Activated CD4-positive, alpha-beta memory T cell treated with anti-CD3 and anti-CD28 coated beads, Interleukin-2, amount 10 ng/mL, durations not matched to agents 7 days and 5 days (primary cell): Measurements from ENCODE around the gene LYL1. TPM values are rescaled to one million over a fixed set of nuclear protein-coding genes. Genes with fewer than 3 reads are reported as not detected.
"Not testable (repeated sequence)": the region's sequence is repeated elsewhere in the genome, so short reads cannot be mapped to it uniquely, and the experiment has no call there.

Experiments
- CTCF ChIA-PET: fragments of 350-600 bp; sonication (Branson Sonifier 250); formaldehyde crosslinking; loops from one replicate; lab custom pipeline; 2021; ENCODE audit warnings: antibody characterized with exemption, inconsistent platforms; lab: Charles Lee
- POLR2A ChIA-PET: fragments of 350-600 bp; sonication (Branson Sonifier 250); formaldehyde crosslinking; loops from one replicate; lab custom pipeline; 2021; ENCODE audit warnings: antibody characterized with exemption; lab: Charles Lee
- DNase-seq: peaks from one replicate; pipeline ENCODE4 v3.0.0-alpha.2; 2020
- H3K27ac Mint-ChIP-seq: one replicate; pipeline ENCODE4 v1.8.0; 2021; ENCODE audit warnings: mild to moderate bottlenecking, mixed read lengths
- H3K27me3 Mint-ChIP-seq: one replicate; pipeline ENCODE4 v1.8.0; 2021; ENCODE audit warnings: mixed read lengths
- H3K36me3 Mint-ChIP-seq: one replicate; pipeline ENCODE4 v1.8.0; 2021; ENCODE audit warnings: low read depth, mixed read lengths
- H3K4me1 Mint-ChIP-seq: one replicate; pipeline ENCODE4 v1.8.0; 2021; ENCODE audit warnings: mixed read lengths
- H3K4me3 Mint-ChIP-seq: one replicate; pipeline ENCODE4 v1.8.0; 2021; ENCODE audit warnings: mild to moderate bottlenecking, mixed read lengths
- H3K9me3 Mint-ChIP-seq: one replicate; pipeline ENCODE4 v1.8.0; 2021; ENCODE audit warnings: mixed read lengths
- total RNA-seq, 2 experiments: library from RNA; stranded (reverse); gene quantifications; one replicate each; pipeline ENCODE4 v1.2.3, GENCODE V29; 2021

The LYL1 gene
- 1 to 10 TPM; 5.7 to 6.2 TPM for total RNA-seq

GRCh38 chr19:13102666-13103580 is at the start of gene LYL1:
LYL1 (minus strand) TSS chr19:13102858; CDS start chr19:13101171, 1,687 bp downstream.
- peak; percentile 41 for DNase-seq
- ChIA-PET POLR2A (interaction anchor here (1.0 to 2.8 kb wide), 2 partner anchors 49 to 50 kb away, joined by 5 to 21 read pairs; no protein-coding TSS in a partner anchor), CTCF (interaction anchor here (1.3 to 1.5 kb wide), 2 partner anchors 9 to 89 kb away, joined by 3 to 6 read pairs; no protein-coding TSS in a partner anchor)
- peaks cover 4% of the 10 kb centered on the region for H3K9me3 Mint-ChIP-seq
- H3K27me3 Mint-ChIP-seq: peaks cover 7% of the 10 kb centered on the region
- H3K36me3 Mint-ChIP-seq: peaks cover 15% of the 10 kb centered on the region
- no peak within 1 kb of the TSS for H3K27ac Mint-ChIP-seq
- H3K4me1 Mint-ChIP-seq: peaks cover 55% of the 10 kb centered on the region
- H3K4me3 Mint-ChIP-seq: peak within 1 kb of the TSS; percentile 64

- Mint-ChIP-seq H3K27me3 (no peaks in the 10 kb centered on the region), H3K27ac (peak overlapping the region; percentile 99), H3K4me1 (peaks cover 33% of the 10 kb centered on the region), H3K4me3 (peak overlapping the region; percentile 95), H3K36me3 (peaks cover 42% of the 10 kb centered on the region), H3K9me3 (no peaks in the 10 kb centered on the region)
- ChIA-PET POLR2A (interaction anchor here (0.7 to 5.0 kb wide), 32 partner anchors 13 to 685 kb away, joined by 3 to 335 read pairs (median 6); partner anchors contain the start of genes CALR, LYL1, NACC1 and TRMT1), CTCF (interaction anchor here (0.8 to 2.0 kb wide), 8 partner anchors 12 to 61 kb away, joined by 3 to 21 read pairs (median 8); partner anchors contain the start of gene NACC1)
- DNase-seq: peak; percentile 97
These were observed 49.1 kb upstream of the LYL1 start for GRCh38 chr19:13151605-13152355.

- H3K9me3 Mint-ChIP-seq: no peaks in the 10 kb centered on the region
- H3K27me3 Mint-ChIP-seq: no peaks in the 10 kb centered on the region
- peak; percentile 39 for DNase-seq
- peak overlapping the region; percentile 95 for H3K4me3 Mint-ChIP-seq
- ChIA-PET POLR2A (interaction anchor here (1.0 to 5.0 kb wide), 8 partner anchors 14 to 65 kb away, joined by 3 to 335 read pairs (median 12); partner anchors contain the start of gene NACC1), CTCF (interaction anchor here (1.1 to 2.3 kb wide), 6 partner anchors 17 to 126 kb away, joined by 3 to 13 read pairs (median 8); partner anchors contain the start of gene NACC1)
- H3K36me3 Mint-ChIP-seq: peaks cover 42% of the 10 kb centered on the region
- H3K27ac Mint-ChIP-seq: peak overlapping the region; percentile 99
- peaks cover 26% of the 10 kb centered on the region for H3K4me1 Mint-ChIP-seq
These were observed 48.4 kb upstream of the LYL1 start for GRCh38 chr19:13150931-13151604.

GRCh38 chr19:13150187-13150930 is 47.7 kb upstream of the LYL1 start, which contains the start of the genes IER2 and STX10:
IER2 (plus strand) TSS chr19:13150411; CDS start chr19:13153187, 2,776 bp downstream.
STX10 (minus strand) TSS chr19:13150375; CDS start chr19:13150173, 202 bp downstream.
- Mint-ChIP-seq H3K36me3 (peaks cover 38% of the 10 kb centered on the region), H3K27ac (peak within 1 kb of the TSS; percentile 99)

GRCh38 chr19:13149628-13150186 is 47.0 kb upstream of the LYL1 start:
- POLR2A ChIA-PET: interaction anchor here (1.0 to 5.0 kb wide), 10 partner anchors 13 to 66 kb away, joined by 3 to 335 read pairs (median 8); partner anchors contain the start of gene NACC1
- Mint-ChIP-seq H3K36me3 (peaks cover 32% of the 10 kb centered on the region), H3K9me3 (no peaks in the 10 kb centered on the region), H3K27me3 (no peaks in the 10 kb centered on the region), H3K4me3 (peak overlapping the region; percentile 95), H3K27ac (peak overlapping the region; percentile 99), H3K4me1 (peaks cover 24% of the 10 kb centered on the region)
- DNase-seq: peak; percentile 52
- CTCF ChIA-PET: interaction anchor here (0.9 to 2.3 kb wide), 11 partner anchors 18 to 184 kb away, joined by 3 to 13 read pairs (median 4); partner anchors contain the start of gene NACC1

More at GRCh38 chr19:13150187-13150930, 47.7 kb upstream of the LYL1 start, which contains the start of the genes IER2 and STX10:
- peak; percentile 94 for DNase-seq
- ChIA-PET CTCF (interaction anchor here (1.1 to 2.3 kb wide), 10 partner anchors 18 to 185 kb away, joined by 3 to 13 read pairs (median 4); partner anchors contain the start of gene NACC1), POLR2A (interaction anchor here (1.0 to 5.0 kb wide), 10 partner anchors 14 to 65 kb away, joined by 3 to 335 read pairs (median 8); partner anchors contain the start of gene NACC1)
- Mint-ChIP-seq H3K27me3 (no peaks in the 10 kb centered on the region), H3K9me3 (no peaks in the 10 kb centered on the region), H3K4me3 (peak within 1 kb of the TSS; percentile 95), H3K4me1 (peaks cover 24% of the 10 kb centered on the region)

- DNase-seq: peak; percentile 27
- CTCF ChIA-PET: interaction anchor here (0.6 to 2.3 kb wide), 10 partner anchors 19 to 184 kb away, joined by 3 to 12 read pairs (median 4); no protein-coding TSS in a partner anchor
These were observed 46.5 kb upstream of the LYL1 start for GRCh38 chr19:13149173-13149627.

GRCh38 chr19:13146763-13147563 is 44.3 kb upstream of the LYL1 start:
- H3K27ac Mint-ChIP-seq: no peak overlapping the region
- H3K9me3 Mint-ChIP-seq: no peaks in the 10 kb centered on the region
- ChIA-PET POLR2A (interaction anchor here (2.3 kb wide), 1 partner anchor 11 kb away, joined by 8 read pairs; no protein-coding TSS in a partner anchor), CTCF (no interaction called here)
- H3K4me3 Mint-ChIP-seq: no peak overlapping the region
- H3K36me3 Mint-ChIP-seq: peaks cover 16% of the 10 kb centered on the region
- peaks cover 21% of the 10 kb centered on the region for H3K4me1 Mint-ChIP-seq
- no peaks in the 10 kb centered on the region for H3K27me3 Mint-ChIP-seq
- DNase-seq: no peak

More at GRCh38 chr19:13149173-13149627, 46.5 kb upstream of the LYL1 start:
- not testable (repeated sequence) for H3K27me3 Mint-ChIP-seq, H3K9me3 Mint-ChIP-seq
- H3K4me3 Mint-ChIP-seq: peak overlapping the region; percentile 95
- POLR2A ChIA-PET: interaction anchor here (1.4 to 5.0 kb wide), 7 partner anchors 13 to 44 kb away, joined by 3 to 335 read pairs (median 10); partner anchors contain the start of gene NACC1
- H3K36me3 Mint-ChIP-seq: peaks cover 27% of the 10 kb centered on the region
- H3K4me1 Mint-ChIP-seq: peaks cover 24% of the 10 kb centered on the region
- H3K27ac Mint-ChIP-seq: peak overlapping the region; percentile 24

- peak overlapping the region; percentile 59 for H3K27ac Mint-ChIP-seq
- POLR2A ChIA-PET: no interaction called here
- peaks cover 41% of the 10 kb centered on the region for H3K36me3 Mint-ChIP-seq
- H3K4me1 Mint-ChIP-seq: peaks cover 2% of the 10 kb centered on the region
- no peaks in the 10 kb centered on the region for H3K27me3 Mint-ChIP-seq
- H3K9me3 Mint-ChIP-seq: no peaks in the 10 kb centered on the region
- CTCF ChIA-PET: no interaction called here
- H3K4me3 Mint-ChIP-seq: no peak overlapping the region
- DNase-seq: no peak
These were observed 37.1 kb upstream of the LYL1 start for GRCh38 chr19:13139633-13140311.

GRCh38 chr19:13138916-13139198 is 36.2 kb upstream of the LYL1 start:
- CTCF ChIA-PET: no interaction called here

More at GRCh38 chr19:13138916-13139198, 36.2 kb upstream of the LYL1 start:
- Mint-ChIP-seq H3K27ac (no peak overlapping the region), H3K36me3 (peaks cover 37% of the 10 kb centered on the region), H3K27me3 (no peaks in the 10 kb centered on the region), H3K9me3 (no peaks in the 10 kb centered on the region), H3K4me1 (peaks cover 7% of the 10 kb centered on the region), H3K4me3 (no peak overlapping the region)
- POLR2A ChIA-PET: interaction anchor here (0.7 kb wide), 1 partner anchor 14 kb away, joined by 4 read pairs; no protein-coding TSS in a partner anchor
- no peak for DNase-seq
